Chondrocyte (in vitro differentiated cells): ENCODE results near the gene ADAMTS18. TPM values are rescaled to one million over a fixed set of nuclear protein-coding genes. Genes with fewer than 3 reads are reported as not detected.

ENCODE experiments used
- DNase-seq: peaks from one replicate; pipeline ENCODE4 v3.0.0; 2021; ENCODE audit warnings: mixed read lengths, low spot score
- H3K27ac Mint-ChIP-seq: one replicate; pipeline ENCODE4 v1.8.0; 2021; ENCODE audit warnings: mild to moderate bottlenecking, moderate library complexity, mixed read lengths; ENCODE audit not compliant: unreplicated experiment
- H3K27me3 Mint-ChIP-seq: 2 replicates; pipeline ENCODE4 v1.8.0; 2021; ENCODE audit warnings: low read depth, mixed read lengths
- H3K36me3 Mint-ChIP-seq: 2 replicates; pipeline ENCODE4 v1.8.0; 2021; ENCODE audit warnings: low read depth, mixed read lengths
- H3K4me1 Mint-ChIP-seq: 2 replicates; pipeline ENCODE4 v1.8.0; 2021; ENCODE audit warnings: low read depth, mild to moderate bottlenecking, mixed read lengths
- H3K4me3 Mint-ChIP-seq: one replicate; pipeline ENCODE4 v1.8.0; 2021; ENCODE audit warnings: mild to moderate bottlenecking, moderate library complexity, mixed read lengths; ENCODE audit not compliant: unreplicated experiment
- H3K9me3 Mint-ChIP-seq: 2 replicates; pipeline ENCODE4 v1.8.0; 2021; ENCODE audit warnings: low read depth, mixed read lengths
- total RNA-seq: library from RNA; stranded (reverse); gene quantifications from 3 replicates; pipeline ENCODE4 v1.2.1, GENCODE V29; 2021
- TF ChIP-seq, protein P1 (sequence below): fragments of 200-600 bp; sonication (generic); IDR thresholded peaks from 2 replicates; pipeline ENCODE4 v1.5.0; 2021; ENCODE audit warnings: antibody characterized with exemption, mild to moderate bottlenecking, moderate library complexity

ADAMTS18 gene
- total RNA-seq, 1 donor from 2014 or later, result not detected

DNA sequence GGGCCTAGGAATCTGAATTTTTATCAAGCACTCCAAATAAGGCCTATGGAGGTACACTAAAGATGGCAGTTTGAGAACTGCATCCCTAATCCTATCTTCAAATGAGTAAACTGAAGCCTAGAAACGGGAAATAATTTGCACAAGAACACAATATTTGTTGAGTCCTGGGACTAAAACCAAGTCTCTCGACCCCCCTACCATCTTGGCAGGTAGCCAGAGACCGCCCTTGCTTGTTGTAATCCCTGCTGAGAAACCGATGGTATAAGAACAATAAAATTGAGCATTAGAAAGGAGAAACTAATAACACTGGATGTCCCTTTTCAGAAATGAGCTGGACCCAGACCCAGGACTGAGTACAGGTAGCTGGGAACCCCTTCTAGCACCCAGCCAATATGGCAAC lies 24.4 kb downstream of the ADAMTS18 start:
- Mint-ChIP-seq H3K4me1 (no peaks in the 10 kb centered on the region), H3K27me3 (no peaks in the 10 kb centered on the region), H3K9me3 (peaks cover 24% of the 10 kb centered on the region), H3K36me3 (no peaks in the 10 kb centered on the region), H3K27ac (no peak overlapping the region), H3K4me3 (no peak overlapping the region)
- no peak for DNase-seq
- TF ChIP-seq, protein P1, sequence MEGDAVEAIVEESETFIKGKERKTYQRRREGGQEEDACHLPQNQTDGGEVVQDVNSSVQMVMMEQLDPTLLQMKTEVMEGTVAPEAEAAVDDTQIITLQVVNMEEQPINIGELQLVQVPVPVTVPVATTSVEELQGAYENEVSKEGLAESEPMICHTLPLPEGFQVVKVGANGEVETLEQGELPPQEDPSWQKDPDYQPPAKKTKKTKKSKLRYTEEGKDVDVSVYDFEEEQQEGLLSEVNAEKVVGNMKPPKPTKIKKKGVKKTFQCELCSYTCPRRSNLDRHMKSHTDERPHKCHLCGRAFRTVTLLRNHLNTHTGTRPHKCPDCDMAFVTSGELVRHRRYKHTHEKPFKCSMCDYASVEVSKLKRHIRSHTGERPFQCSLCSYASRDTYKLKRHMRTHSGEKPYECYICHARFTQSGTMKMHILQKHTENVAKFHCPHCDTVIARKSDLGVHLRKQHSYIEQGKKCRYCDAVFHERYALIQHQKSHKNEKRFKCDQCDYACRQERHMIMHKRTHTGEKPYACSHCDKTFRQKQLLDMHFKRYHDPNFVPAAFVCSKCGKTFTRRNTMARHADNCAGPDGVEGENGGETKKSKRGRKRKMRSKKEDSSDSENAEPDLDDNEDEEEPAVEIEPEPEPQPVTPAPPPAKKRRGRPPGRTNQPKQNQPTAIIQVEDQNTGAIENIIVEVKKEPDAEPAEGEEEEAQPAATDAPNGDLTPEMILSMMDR, result no peak

DNA sequence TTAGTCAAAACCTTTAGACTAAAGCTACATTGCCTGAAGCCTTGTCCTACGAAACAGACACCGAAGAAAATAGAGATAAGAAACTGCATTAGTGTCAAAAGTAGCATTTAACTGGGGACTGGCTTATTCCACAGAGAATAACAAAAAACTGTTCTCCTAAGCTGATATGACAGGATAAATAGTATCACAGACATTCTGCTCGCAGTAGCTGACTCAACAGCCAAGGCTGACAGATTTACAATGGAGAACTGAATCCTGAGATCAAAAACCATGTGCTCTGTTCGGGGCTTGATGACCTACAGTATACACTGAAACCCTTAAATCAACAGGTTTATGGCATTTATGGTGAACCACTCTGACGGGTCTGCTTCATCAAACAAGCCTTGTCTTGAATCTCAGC lies 25.5 kb downstream of the ADAMTS18 start:
- Mint-ChIP-seq H3K27ac (no peak overlapping the region), H3K9me3 (peaks cover 24% of the 10 kb centered on the region), H3K27me3 (no peaks in the 10 kb centered on the region), H3K4me1 (no peaks in the 10 kb centered on the region), H3K36me3 (no peaks in the 10 kb centered on the region), H3K4me3 (no peak overlapping the region)
- DNase-seq, result no peak
- TF ChIP-seq, protein P1, result no peak

DNA sequence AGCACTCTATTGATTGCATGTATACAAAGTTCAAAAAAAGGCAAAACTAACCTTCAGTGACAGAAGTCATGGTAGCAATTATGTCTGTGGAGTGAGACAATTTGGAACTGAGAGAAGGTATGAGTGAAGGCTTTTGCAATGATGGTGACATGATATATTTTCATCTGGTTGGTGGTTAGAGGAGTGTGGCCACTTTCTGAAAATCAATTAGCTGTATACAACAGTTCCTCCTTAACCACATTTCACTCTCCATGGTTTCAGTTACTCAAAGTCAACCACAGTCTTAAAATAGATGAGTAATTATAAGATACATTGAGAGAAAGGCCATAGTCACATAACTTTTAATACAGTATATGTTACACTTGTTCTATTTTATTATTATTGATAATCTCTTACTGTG lies 26.2 kb downstream of the ADAMTS18 start:
- H3K4me1 Mint-ChIP-seq, result no peaks in the 10 kb centered on the region
- H3K27me3 Mint-ChIP-seq, result peaks cover 2% of the 10 kb centered on the region
- H3K9me3 Mint-ChIP-seq, result peaks cover 24% of the 10 kb centered on the region
- no peaks in the 10 kb centered on the region for H3K36me3 Mint-ChIP-seq
- TF ChIP-seq, protein P1, result no peak
- no peak overlapping the region for H3K27ac Mint-ChIP-seq
- no peak for DNase-seq
- no peak overlapping the region for H3K4me3 Mint-ChIP-seq

DNA sequence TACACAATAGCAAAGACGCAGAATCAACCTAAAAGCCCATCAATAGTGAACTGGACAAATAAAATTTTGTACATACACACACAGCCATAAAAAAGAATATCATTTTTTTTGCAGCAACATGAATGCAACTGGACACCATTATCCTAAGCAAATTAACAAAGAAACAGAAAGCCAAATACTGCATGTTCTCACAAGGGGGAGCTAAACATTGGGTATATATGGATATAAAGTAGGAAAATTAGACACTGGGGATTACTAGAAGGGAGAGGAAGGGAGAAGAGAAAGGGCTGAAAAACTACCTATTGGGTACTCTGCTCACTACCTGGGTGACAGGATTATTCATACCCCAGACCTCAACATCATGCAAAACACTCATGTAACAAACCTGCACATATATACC lies 28.2 kb downstream of the ADAMTS18 start:
- Mint-ChIP-seq H3K27ac (no peak overlapping the region), H3K4me1 (no peaks in the 10 kb centered on the region), H3K36me3 (no peaks in the 10 kb centered on the region), H3K27me3 (peaks cover 5% of the 10 kb centered on the region), H3K4me3 (no peak overlapping the region), H3K9me3 (peaks cover 24% of the 10 kb centered on the region)
- no peak for DNase-seq
- TF ChIP-seq, protein P1, result peak; percentile 29

DNA sequence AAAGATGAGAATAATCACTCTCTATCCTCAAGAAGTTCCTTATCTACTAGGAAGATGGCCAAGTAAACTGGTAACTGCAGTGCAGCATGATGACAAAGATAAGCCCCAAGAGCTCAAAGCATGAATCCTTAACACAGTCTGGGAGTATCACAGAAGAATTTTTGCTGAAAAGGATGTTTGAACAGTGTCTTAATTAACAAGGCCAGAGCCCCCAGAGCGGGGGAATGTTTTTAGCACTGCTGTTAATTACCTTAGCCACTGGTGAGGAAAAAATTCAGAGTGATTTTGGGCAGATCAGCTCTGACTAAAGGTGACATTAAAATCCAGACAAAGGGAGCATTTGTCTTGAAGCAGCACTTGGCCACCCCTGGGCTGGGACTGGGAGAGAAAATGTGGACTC lies 30.1 kb downstream of the ADAMTS18 start:
- H3K9me3 Mint-ChIP-seq, result peaks cover 19% of the 10 kb centered on the region
- H3K4me3 Mint-ChIP-seq, result no peak overlapping the region
- H3K27ac Mint-ChIP-seq, result no peak overlapping the region
- TF ChIP-seq, protein P1, result no peak
- H3K36me3 Mint-ChIP-seq, result no peaks in the 10 kb centered on the region
- H3K4me1 Mint-ChIP-seq, result no peaks in the 10 kb centered on the region
- DNase-seq, result no peak
- peaks cover 5% of the 10 kb centered on the region for H3K27me3 Mint-ChIP-seq
